Activated CD4-positive, alpha-beta T cell treated with anti-CD3 and anti-CD28 coated beads, Interleukin-2, amount 10 ng/mL, durations not matched to agents 24 days and 14 days (primary cell): ENCODE data around the gene KHK. TPM values are rescaled to one million over a fixed set of nuclear protein-coding genes. Genes with fewer than 3 reads are reported as not detected.
"Not testable (repeated sequence)": the region's sequence is repeated elsewhere in the genome, so short reads cannot be mapped to it uniquely, and the experiment has no call there.

Experiments
- DNase-seq: peaks from one replicate; pipeline ENCODE4 v3.0.0; 2022
- H3K27ac Mint-ChIP-seq: one replicate; pipeline ENCODE4 v1.8.0; 2022; ENCODE audit warnings: mild to moderate bottlenecking, mixed read lengths
- H3K27me3 Mint-ChIP-seq: one replicate; pipeline ENCODE4 v1.8.0; 2022; ENCODE audit warnings: mixed read lengths
- H3K36me3 Mint-ChIP-seq: one replicate; pipeline ENCODE4 v1.8.0; 2022; ENCODE audit warnings: low read depth, mild to moderate bottlenecking, mixed read lengths
- H3K4me1 Mint-ChIP-seq: one replicate; pipeline ENCODE4 v1.8.0; 2021; ENCODE audit warnings: mixed read lengths
- H3K4me3 Mint-ChIP-seq: one replicate; pipeline ENCODE4 v1.8.0; 2022; ENCODE audit warnings: mild to moderate bottlenecking, moderate library complexity, mixed read lengths
- H3K9me3 Mint-ChIP-seq: one replicate; pipeline ENCODE4 v1.8.0; 2021; ENCODE audit warnings: mixed read lengths
- intact Hi-C: fragments of 100-400 bp; cut with micrococcal nuclease; formaldehyde crosslinking; loops from one replicate; pipeline ENCODE4 v1.15.1; 2023
- total RNA-seq: library from RNA; stranded (reverse); gene quantifications from 2 replicates; pipeline ENCODE4 v1.2.3, GENCODE V29; 2022

KHK gene
- total RNA-seq, 1 donor from 2014 or later = 13.4 TPM

DNA sequence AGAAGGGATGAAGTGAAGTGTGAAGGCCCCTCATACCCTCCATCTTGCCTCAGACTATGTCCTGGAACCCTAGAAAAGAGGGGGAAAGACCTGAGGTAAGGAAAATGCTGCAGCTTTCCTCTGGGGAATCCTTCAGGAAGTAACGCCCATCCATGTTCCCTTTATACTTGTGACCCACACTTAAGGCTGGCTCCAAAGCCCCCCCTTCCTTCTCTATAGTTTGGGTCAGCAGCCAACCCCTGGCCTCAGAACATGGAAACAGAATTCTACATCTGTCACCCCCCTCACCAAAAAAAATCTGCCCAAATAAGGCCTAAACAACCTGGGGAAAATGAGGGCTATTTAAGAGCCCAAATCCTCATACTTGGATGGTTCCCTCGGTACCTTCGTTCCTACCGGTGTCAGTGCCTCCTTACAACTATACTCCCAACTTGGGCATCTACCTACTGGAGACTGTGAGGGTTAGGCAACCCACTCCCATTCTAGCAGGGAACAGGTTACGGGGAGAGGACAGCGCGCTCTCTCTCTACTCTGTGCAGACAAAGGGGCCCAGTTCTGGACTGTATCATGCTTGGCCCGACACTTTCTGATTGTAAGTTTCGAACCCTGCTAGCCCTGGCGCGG lies 15.8 kb upstream of the KHK start:
- no peak for DNase-seq
- Mint-ChIP-seq H3K27ac (peak overlapping the region; percentile 93), H3K4me3 (peak overlapping the region; percentile 99), H3K4me1 (peaks cover 58% of the 10 kb centered on the region), H3K27me3 (no peaks in the 10 kb centered on the region), H3K9me3 (no peaks in the 10 kb centered on the region), H3K36me3 (peaks cover 39% of the 10 kb centered on the region)
- intact Hi-C loops = loop anchor here (1.0 to 5.0 kb wide), 6 partner anchors 11 to 287 kb away; partner anchors contain the start of genes GTF3C2, KHK and TMEM214

- peak; percentile 98 for DNase-seq
- Mint-ChIP-seq H3K27ac (peak within 1 kb of the TSS; percentile 93), H3K4me3 (peak within 1 kb of the TSS; percentile 99), H3K36me3 (peaks cover 34% of the 10 kb centered on the region), H3K4me1 (peaks cover 58% of the 10 kb centered on the region), H3K27me3 (no peaks in the 10 kb centered on the region), H3K9me3 (no peaks in the 10 kb centered on the region)
- intact Hi-C loops = loop anchor here (1.0 to 5.0 kb wide), 6 partner anchors 10 to 286 kb away; partner anchors contain the start of genes GTF3C2, KHK and TMEM214
Measured at GRCh38 chr2:27071277-27071989, 15.1 kb upstream of the KHK start, which contains the start of gene OST4. OST4 (minus strand) TSS chr2:27071654.

DNA sequence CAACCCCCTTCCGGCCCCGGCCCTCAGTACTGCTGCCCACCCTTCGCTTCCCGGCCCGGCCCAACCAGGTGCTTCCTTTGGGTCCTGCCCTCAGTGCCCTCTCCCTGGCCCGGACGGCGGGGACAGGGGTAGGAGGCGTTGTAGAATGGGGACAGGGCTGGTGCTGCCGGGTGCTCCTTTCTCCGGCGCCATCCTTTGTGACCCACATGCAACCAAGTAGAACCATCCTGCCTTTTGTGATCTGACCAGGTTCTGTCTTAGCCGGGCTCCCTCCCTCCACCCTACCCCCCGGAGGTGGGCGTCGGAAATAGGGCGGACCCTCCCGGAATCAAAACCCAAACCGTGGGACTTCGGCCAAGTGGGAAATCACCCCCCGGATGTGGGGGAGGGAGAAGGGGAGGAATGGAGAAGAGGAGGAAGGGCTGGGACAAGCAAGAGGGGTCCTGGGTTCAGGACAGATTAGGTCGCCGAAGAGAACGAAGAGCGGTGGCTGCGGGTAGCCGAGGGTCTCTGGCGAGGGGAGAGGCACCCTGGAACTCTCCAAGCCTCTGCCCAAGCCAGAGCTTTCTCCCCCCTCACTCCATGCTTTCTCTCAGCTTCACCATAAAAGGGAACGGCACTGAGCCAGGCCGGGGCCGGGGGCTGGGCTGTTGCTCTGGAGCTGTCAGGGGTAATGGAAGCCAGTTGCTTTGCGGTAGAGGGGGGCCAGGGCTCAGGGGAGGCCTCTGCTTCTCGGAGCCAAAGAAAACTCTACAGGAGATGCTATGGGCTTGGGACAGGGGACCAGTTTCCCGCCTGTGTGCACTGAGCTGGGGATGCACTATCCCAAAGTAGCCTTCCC lies 14.4 kb upstream of the KHK start:
- intact Hi-C loops = loop anchor here (1.0 to 5.0 kb wide), 6 partner anchors 9 to 285 kb away; partner anchors contain the start of genes GTF3C2, KHK and TMEM214
- H3K36me3 Mint-ChIP-seq = peaks cover 31% of the 10 kb centered on the region
- H3K4me1 Mint-ChIP-seq = peaks cover 62% of the 10 kb centered on the region
- DNase-seq = peak; percentile 80
- no peaks in the 10 kb centered on the region for H3K27me3 Mint-ChIP-seq
- no peaks in the 10 kb centered on the region for H3K9me3 Mint-ChIP-seq
- peak overlapping the region; percentile 92 for H3K27ac Mint-ChIP-seq
- peak overlapping the region; percentile 85 for H3K4me3 Mint-ChIP-seq

GRCh38 chr2:27072920-27073319 lies 13.7 kb upstream of the KHK start:
- intact Hi-C loops = loop anchor here (5.0 kb wide), 1 partner anchor 284 kb away; the partner anchor contains the start of gene GTF3C2
- Mint-ChIP-seq H3K27ac (peak overlapping the region; percentile 92), H3K36me3 (peaks cover 26% of the 10 kb centered on the region), H3K4me1 (peaks cover 63% of the 10 kb centered on the region), H3K9me3 (no peaks in the 10 kb centered on the region), H3K4me3 (peak overlapping the region; percentile 85), H3K27me3 (no peaks in the 10 kb centered on the region)
- DNase-seq = no peak

DNA sequence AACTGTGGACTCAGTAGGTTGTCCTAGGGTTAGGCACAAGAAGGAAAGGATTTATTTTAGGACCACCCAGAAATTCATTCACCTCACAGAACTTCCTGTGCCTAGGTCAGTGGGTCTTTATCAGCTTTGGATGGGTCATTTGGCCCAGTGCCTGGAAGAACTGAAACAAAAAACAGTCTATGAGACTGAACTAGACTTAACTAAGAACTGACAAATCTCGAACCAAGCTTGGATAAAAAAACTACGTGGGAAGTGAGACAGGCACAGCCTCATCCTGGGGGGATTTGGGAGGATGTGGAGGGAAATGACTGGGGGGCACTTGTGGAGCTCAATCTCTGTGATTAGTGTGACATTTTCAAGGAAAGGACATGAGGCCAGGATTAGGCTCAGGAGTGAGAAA lies 12.8 kb upstream of the KHK start:
- DNase-seq = no peak
- H3K27me3 Mint-ChIP-seq = no peaks in the 10 kb centered on the region
- no peak overlapping the region for H3K4me3 Mint-ChIP-seq
- peak overlapping the region; percentile 59 for H3K27ac Mint-ChIP-seq
- peaks cover 58% of the 10 kb centered on the region for H3K4me1 Mint-ChIP-seq
- H3K36me3 Mint-ChIP-seq = peaks cover 21% of the 10 kb centered on the region
- intact Hi-C loops = loop anchor here (5.0 kb wide), 1 partner anchor 284 kb away; the partner anchor contains the start of gene GTF3C2
- H3K9me3 Mint-ChIP-seq = no peaks in the 10 kb centered on the region

DNA sequence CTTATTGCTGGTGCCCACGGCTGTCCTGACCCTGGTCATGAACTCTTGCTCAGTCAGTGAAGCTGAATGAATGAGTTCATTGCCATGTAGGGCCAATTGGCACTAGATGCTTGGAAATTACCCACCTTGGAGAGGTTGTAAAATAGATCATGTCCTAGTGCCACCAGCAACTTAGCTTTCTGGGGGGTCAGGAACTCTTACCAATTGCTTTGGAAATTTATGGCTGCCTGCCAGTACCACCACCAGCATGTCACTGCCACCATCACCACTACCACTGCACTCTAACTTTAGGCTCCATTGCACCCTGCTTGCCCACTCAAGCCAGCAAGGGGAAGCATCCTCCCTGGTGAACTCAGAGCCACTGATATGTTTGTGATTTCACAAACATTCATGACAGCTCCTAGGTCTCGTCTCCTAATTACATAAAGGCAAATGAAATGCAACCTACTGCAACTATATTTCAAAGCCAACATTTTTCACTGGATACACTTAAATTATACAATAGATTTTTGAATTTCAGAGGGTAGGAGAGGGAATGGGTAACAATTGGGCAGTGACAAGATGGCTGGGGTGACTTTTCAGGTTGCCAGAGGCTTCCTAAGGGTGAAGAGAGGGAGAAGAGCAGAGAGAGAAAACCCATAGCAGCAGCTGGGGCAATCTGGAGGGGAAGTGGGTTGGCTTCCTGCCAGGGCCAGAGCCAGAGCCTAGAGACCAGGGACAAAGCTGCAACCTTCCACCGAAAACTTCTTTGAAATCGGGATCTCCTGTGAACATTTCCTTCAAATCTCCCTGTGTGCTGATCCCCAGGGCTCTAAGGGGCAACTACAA lies 11.6 kb upstream of the KHK start:
- Mint-ChIP-seq H3K4me1 (peaks cover 49% of the 10 kb centered on the region), H3K27ac (peak overlapping the region; percentile 84), H3K36me3 (peaks cover 10% of the 10 kb centered on the region), H3K27me3 (no peaks in the 10 kb centered on the region), H3K4me3 (peak overlapping the region; percentile 58), H3K9me3 (no peaks in the 10 kb centered on the region)
- intact Hi-C loops = loop anchor here (5.0 kb wide), 1 partner anchor 282 kb away; the partner anchor contains the start of gene GTF3C2
- DNase-seq = peak; percentile 82

GRCh38 chr2:27075566-27075871 lies 11.1 kb upstream of the KHK start:
- intact Hi-C loops, DNase-seq, H3K36me3 Mint-ChIP-seq, H3K9me3 Mint-ChIP-seq, H3K27me3 Mint-ChIP-seq: not testable (repeated sequence)
- H3K4me3 Mint-ChIP-seq = peak overlapping the region; percentile 58
- H3K27ac Mint-ChIP-seq = peak overlapping the region; percentile 84
- peaks cover 49% of the 10 kb centered on the region for H3K4me1 Mint-ChIP-seq

DNA sequence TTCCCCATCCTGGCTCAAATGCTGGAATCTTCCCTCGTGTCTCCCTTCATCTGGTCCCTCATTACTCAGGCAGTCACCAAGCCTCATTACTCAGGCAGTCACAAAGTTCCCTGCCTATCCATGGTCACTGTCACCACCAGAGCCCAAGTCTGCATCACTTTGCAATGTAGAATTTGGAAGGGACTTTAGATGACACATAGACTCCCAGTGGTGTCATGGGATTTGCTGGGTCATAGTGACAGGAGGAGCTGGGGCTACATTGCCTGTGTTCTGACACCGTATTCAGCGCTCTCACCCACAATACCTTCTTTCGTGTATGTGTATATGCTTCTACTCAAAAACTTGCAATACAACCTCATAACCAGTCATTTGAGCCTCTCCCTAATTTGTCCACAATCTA lies 10.2 kb upstream of the KHK start:
- Mint-ChIP-seq H3K36me3 (no peaks in the 10 kb centered on the region), H3K27me3 (no peaks in the 10 kb centered on the region), H3K27ac (peak overlapping the region; percentile 64), H3K9me3 (no peaks in the 10 kb centered on the region), H3K4me3 (peak overlapping the region; percentile 13), H3K4me1 (peaks cover 52% of the 10 kb centered on the region)
- intact Hi-C loops = no loop called here
- no peak for DNase-seq

DNA sequence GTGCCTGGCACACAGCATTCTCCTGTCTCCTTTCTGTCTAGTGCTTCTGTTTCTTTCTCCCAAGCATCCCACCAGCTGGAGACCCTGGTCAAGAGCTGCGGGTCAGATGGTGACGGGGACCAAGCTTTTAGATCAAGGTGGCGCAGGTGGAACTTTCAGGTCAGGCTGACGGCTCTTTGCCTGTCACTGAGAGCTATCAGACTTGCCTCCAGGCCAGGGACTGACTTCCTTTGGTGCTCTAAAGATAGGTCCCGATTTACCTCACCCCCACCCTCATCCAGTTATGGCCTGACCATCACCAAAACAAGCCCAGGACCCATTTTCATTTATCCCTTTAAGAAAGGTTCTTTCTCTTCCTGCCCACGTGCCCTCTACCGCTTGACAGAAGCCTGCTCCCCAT lies 9.3 kb upstream of the KHK start:
- Mint-ChIP-seq H3K4me3 (no peak overlapping the region), H3K27ac (peak overlapping the region; percentile 21), H3K36me3 (no peaks in the 10 kb centered on the region), H3K9me3 (no peaks in the 10 kb centered on the region), H3K4me1 (peaks cover 54% of the 10 kb centered on the region), H3K27me3 (no peaks in the 10 kb centered on the region)
- intact Hi-C loops = no loop called here
- DNase-seq = no peak

GRCh38 chr2:27078267-27079194 lies 8.0 kb upstream of the KHK start, which contains the start of gene EMILIN1:
EMILIN1 (plus strand) TSS chr2:27078615; CDS start chr2:27079066, 451 bp downstream.
- no peak within 1 kb of the TSS for H3K4me3 Mint-ChIP-seq
- intact Hi-C loops = no loop called here
- H3K27ac Mint-ChIP-seq = peak within 1 kb of the TSS; percentile 39
- H3K9me3 Mint-ChIP-seq = no peaks in the 10 kb centered on the region
- H3K36me3 Mint-ChIP-seq = no peaks in the 10 kb centered on the region
- H3K27me3 Mint-ChIP-seq = no peaks in the 10 kb centered on the region
- no peak for DNase-seq
- peaks cover 45% of the 10 kb centered on the region for H3K4me1 Mint-ChIP-seq

GRCh38 chr2:27079233-27080139 lies 7.1 kb upstream of the KHK start:
- Mint-ChIP-seq H3K4me1 (peaks cover 39% of the 10 kb centered on the region), H3K27me3 (no peaks in the 10 kb centered on the region), H3K36me3 (no peaks in the 10 kb centered on the region), H3K27ac (peak overlapping the region; percentile 80), H3K9me3 (no peaks in the 10 kb centered on the region), H3K4me3 (no peak overlapping the region)
- peak; percentile 60 for DNase-seq
- intact Hi-C loops = no loop called here
